HG03175 (cell line): Measurements from ENCODE around the gene TMEM120A.

Source experiments
- ATAC-seq: cut with Tn5 transposase; IDR thresholded peaks from one replicate; pipeline ENCODE4 v1.9.1; 2021; ENCODE audit warnings: mild to moderate bottlenecking, moderate library complexity; ENCODE audit not compliant: unreplicated experiment

The TMEM120A gene

DNA sequence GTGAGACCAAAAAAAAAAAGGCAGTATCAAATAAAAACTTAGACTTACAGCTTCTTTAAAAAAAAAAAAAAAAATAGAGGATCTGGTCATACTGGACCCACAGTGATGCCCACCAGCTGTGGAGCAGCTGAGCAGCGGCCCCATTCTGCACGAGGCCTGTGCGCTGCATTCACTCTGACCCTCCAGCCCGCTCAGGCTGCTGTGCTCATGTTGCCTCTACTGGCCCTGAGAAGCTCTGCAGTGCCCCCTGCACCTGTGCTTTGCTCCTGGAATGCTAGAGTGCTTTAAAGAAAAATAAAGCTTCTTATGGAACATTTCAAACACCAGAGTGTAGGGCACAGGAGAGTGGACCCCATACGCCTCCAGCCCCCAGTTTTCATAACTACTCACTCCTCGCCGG lies 33.2 kb downstream of the TMEM120A start:
- ATAC-seq, result no peak

DNA sequence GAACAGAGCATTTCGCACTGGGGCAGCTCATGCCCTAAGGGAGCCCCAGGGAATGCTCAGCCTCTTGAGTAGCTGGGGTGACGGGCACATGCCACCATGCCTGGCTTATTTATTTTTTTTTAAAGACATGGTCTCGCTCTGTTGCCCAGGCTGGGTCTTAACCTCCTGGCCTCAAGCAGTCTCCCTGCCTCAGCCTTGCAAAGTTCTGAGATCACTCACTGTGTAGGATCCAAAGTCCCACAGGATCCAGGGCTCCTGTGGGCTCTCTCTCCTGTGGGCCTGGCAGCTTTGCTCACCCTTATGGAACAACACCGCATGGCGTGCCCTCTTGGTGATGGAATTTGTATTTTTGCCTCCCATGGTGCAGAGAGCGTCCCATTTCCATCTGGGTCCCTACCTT lies 34.0 kb downstream of the TMEM120A start:
- no peak for ATAC-seq

DNA sequence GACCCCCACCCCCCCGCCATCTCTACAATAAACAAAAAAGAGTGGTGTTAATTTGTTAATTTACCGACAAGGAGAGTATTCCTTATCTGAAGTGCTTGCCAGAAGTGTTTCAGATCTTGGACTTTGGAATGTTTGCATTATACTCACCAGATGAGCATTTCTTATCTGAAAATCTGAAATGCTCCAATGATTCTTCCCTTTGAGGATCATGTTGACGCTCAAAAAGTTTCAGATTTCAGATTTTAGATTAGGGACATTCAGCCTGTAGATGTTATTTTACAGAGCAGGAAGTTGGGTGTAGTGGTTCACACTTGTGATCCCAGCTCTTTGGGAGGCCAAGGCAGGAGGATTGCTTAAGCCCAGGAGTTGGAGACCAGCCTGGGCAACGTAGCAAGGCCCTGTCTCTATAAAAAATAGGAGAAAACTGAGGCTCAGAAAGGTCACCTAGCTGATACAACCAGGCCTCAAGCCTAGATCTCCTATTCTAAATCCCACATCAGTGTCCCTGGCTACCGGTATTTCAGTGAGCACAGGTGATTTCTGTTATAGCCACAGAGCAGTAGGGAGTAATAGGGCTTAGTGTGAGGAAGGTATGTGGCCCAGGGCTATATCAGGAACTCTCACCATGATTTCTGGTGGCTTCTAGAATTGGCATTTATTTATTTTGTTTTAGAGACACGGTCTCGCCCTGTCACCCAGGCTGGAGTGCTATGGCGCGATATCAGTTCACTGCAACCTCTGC lies 35.4 kb downstream of the TMEM120A start:
- ATAC-seq, result no peak

DNA sequence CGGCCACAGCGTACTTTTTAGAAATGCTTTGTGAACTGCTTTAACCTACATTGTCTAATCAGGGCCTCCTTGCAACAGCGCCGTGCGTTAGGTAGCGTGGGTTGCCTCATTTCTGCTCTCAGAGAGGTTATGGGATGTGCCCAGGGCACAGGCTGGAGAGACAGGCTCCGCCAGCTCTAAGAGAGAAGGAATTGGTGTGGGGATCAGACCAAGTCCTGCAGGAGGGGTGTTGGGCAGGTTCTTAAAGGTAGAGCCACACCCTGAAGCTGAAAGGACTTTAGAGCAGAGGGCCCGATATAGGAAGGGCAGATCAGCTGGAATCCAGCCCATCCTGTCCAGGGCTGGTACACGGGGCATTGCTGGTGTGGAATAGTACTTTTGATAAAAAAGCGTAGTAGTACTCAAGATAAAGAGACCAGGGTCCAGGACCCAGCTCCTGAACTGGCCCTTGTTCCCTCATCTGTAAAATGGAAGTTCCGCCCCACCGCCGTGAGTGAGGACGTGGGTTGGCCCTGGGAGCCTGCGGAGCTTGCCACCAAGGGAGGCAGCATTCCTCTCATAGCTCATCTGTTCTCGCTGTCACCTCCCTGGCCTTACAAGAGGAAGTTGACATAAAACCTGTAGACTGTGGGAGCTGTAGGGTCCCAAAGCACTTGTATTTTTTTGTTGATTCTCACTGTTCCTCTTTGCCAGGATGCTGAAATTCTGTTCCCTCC lies 37.2 kb downstream of the TMEM120A start:
- ATAC-seq, result no peak

DNA sequence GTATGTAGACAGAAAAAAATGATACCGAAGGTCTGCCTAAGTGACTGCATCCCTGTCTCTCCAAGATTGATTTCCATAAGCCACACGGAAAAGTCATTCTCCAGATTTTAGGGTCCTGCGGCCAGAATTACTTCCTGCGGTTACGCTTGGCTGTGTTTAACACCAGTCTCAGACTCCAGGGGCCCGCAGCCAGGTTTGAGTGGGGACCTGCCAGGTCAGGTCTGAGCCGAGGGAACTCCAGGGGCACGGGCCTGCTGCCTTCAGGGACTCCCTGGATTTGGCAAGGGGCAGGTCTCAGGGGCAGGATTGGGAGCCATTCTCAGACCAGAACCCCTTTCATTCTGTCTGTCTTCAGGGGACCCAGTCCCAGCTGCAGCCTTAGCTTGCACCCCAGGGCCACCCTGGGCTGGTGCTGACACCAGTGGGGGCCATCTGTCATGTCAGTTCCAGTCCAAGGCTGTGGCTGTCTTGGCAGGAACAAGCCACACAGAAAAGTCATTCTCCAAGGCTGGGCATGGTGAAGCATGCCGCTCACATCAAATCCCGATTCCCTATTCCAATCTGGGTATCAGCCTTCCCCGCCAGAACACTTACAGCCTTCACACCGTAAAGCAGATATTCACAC lies 39.0 kb downstream of the TMEM120A start:
- no peak for ATAC-seq

DNA sequence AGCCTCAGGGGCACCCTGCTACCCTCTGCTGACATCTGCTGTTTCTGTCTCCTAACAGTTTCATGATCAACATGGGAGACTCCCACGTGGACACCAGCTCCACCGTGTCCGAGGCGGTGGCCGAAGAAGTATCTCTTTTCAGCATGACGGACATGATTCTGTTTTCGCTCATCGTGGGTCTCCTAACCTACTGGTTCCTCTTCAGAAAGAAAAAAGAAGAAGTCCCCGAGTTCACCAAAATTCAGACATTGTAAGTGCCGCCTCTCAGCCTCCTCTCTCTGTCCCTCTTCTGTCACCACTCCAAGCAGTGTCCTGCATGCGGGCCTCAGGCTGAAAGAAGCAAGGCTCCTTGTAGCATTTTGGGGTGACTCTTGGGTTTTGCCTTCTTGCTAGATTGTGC lies 40.5 kb downstream of the TMEM120A start:
- no peak for ATAC-seq

DNA sequence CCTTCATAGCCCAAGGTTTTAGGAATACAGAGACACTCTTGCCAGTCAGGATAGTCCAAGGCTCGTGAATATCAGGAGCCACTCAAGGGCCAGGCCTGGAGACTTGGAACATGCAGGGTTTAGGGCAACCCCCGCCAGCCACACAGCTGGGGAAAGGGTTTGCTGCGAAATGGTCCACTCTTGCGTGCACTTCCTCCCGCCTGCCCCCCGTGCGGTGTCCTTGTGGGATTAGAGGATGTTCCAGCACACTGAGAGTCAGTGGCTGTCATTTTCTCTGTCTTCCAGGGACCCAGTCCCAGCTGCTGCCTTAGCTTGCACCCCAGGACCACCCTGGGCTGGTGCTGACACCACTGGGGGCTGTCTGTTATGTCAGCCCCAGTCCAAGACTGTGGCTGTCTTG lies 41.0 kb downstream of the TMEM120A start:
- no peak for ATAC-seq

DNA sequence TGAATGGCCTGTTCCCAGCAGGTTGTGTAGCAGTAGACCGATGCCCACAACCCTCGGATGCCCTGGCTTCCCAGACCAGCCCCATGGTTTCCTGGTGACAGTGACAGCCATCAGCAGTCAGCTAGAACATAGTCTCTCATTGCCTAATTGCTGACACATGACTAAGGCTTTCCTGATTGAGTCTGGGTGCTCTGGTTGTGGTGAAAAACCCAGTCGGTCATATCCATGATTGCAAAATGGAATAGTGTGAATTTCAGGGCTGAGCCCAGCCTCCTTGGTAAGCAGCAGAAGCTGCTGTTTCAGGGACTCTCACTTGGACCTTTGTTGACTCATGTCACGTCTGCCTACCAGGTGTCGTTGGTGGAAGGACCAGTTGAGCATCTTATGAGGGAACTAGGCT lies 42.9 kb downstream of the TMEM120A start:
- ATAC-seq, result no peak

DNA sequence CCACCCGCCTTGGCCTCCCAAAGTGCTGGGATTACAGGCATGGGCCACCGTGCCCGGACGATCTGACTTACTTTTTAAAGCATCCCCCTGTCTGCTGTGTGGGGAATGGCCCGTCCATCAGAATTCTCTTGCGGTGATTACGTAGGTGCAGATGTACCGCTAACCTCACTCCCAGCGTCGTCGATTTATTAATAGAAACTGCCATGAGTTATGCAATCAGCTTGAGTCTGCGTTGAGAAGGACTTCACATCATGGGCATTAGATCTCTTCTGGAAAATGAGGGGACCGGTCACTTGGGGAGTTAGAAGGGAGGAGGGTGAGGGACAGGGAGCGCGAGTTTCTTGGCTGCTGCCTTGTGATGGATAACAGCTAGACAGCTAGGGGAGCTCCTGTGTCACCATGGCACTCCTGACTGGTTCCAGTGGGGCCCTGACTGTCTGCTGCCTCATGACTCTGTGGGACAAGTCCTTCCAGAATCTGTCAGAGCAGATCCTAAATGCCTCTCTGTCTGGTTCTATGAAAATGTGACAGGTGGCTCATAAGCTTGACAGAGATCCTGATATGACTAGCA lies 44.2 kb downstream of the TMEM120A start:
- no peak for ATAC-seq

DNA sequence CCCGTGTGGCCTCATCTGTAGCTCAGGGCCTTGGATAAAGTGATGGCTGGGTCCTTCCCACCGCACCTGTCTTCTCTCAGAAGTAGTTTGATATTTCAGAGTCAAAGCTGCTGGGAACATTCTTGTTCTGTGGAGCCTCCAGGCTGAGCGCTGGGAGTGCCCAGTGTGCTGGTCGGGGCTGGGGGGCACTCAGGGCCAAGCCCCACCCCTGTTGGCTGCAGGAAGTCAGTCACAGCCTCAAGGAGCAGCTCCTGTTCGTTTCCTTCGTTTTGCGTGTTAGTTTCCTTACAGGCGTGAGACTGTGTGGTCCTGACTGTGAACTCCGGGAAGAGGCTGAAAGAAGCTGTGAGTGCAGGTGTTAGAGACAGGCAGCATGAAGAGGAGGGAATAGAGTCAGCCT lies 46.2 kb downstream of the TMEM120A start:
- no peak for ATAC-seq

DNA sequence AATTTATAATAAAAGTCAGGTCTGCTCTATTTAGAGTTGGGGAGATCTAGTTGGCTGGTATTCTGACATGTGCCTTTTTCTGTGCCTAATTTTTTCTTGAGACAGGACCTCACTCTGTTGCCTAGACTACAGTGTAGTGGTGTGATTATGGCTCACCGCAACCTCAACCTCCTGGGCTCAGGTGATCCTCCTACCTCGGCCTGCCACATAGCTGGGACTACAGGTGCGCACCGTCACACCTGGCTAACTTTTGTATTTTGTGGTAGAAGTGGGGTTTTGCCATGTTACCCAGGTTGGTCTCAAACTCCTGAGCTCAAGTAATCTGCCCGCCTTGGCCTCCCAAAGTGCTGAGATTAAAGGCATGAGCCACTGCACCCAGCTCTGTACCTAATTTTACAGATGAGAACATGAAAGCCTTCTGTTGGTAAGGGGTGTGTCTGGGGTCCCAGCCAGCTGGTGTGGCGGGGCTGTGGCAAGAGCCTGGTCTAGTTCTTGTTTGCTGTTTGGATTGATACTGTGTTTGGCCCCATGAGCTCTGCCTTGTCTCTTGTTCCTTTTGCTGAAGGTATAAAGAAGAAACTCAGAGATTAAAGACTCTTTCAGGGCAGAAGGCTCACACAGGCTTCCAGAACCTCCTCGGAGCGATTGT lies 48.1 kb downstream of the TMEM120A start:
- ATAC-seq, result no peak

DNA sequence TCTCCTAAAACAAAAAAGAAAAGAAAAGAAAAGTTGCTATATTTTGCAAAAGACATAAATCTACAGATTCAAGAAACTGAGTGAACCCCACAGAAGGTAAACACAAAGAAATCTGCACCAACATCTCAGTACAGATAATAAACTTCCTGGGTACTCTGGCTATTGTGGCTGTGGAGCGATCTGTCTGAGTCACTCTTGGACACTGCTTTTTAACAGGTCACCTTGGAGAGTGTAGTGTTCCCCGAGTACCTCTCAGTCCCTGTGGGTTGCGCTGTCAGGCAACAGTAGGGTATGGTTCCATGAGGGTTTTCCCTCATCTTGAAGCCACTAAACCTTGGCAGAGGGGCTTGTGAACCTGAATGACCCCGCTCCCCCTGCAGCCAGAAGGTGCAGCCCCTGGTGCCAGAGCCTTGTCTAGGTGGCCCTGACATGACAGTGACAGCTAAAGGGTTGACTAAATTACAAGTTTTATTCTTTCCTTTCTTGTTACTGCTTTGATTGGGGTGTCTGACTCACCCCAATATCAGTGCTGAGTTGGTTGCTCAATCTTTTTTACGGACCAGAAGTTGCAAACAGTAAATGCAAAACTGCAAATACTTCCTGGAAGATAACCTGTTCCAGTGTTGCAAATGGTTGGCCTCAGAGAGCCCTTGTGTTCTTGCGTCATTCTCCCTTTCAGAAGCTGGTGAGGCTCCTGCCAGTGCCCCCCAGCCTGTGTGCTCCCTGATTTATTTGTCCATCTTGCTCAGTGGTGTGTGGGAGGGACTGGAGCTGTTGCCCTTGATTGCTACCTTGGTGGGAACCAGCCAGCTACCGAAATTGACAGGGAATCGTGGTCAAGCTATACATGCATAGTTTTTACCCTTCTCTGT lies 48.9 kb downstream of the TMEM120A start:
- no peak for ATAC-seq

DNA sequence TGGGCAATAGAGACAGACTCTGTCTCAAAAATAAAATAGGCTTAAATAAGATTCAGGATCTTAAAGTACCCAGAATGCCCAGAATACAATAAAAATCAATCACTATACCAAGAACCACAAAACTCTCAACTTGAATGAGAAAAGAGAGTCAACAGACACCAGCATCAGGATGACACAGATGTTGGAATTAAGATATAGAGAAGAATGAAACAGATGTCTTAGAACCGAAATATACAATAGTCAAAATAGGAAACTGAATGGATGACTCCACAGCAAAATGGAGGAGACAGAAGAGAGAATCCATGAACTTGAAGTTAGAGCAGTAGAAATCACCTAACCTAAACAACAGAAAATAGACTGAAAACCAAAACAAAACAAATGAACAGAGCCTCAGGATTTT lies 49.9 kb downstream of the TMEM120A start:
- ATAC-seq, result no peak

DNA sequence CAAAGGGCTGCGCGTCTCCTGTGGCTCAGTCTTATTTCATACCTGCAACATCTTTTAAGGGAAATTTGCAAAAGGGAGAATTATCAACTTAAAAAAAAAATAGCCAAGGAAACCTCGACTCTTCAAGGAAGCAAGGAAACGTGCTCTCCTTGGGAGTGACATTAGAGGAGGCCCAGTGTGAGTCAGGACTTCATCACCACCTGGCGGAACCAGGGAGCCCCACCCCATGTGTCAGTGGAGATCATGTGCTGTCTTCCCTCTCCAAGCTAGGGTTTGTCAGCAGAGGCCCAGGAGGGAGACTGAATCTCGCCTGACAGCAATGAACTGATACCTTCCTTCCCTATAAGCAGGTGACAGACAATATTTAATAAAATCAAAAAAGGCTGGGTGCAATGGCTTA lies 50.5 kb downstream of the TMEM120A start:
- ATAC-seq, result no peak

DNA sequence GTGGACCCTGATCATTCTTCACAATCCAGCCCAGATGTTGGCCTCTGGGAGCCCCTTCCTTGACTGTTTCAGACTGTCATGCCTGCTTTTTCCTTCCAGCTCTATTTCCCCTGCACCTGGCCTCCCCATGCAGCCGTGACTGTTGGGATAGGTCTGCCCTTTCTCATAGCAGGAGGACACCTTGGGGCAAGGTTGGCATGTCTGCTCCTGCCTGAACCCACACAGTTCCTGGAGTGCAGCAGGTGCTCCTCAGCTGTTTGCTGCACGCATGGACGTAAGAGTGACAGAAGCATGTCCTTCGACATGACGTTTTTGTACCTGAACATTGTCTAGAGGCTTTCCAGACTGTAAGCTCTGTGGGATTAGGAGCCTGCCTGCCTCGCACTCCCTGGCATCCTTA lies 55.5 kb downstream of the TMEM120A start:
- no peak for ATAC-seq

DNA sequence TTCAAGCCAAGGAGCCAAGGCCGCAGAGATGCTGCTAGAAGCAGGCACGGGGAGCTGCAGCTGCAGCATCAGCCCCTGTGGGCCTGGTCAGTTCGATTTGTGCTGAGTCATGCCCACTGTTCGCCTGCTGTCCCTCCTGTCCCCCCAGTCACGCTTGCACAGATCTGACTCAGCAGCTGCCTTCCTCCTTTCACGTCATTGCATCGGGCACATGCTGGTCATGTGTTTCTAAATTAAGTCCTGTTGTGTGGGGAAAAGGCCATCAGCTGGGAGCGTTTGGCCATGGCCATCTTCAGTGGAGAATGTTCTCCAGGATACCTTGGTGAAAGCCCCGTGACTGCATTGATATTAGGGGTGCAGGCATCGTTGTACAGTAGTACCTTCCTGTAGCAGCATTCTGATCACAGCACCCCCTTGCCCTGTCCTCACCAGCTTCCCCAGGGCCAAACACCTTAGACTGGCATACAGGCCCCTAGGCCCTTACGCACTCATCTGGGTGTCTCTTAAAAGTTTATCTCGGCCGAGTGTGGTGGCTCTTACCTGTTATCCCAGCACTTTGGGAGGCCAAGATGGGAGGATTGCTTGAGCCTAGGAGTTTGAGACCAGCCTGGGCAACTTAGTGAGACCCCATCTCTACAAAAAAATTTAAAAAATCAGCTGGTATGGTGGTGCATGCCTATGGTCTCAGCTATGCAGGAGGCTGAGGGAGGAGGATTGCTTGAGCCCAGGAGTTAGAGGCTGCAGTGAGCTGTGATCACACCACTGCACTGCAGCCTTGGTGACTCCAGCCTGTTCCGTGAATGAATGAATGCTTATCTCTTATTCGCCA lies 56.2 kb downstream of the TMEM120A start:
- ATAC-seq, result no peak
